Measurements from ENCODE around the gene LPGAT1. TPM values are rescaled to one million over a fixed set of nuclear protein-coding genes. Genes with fewer than 3 reads are reported as not detected.

LPGAT1 gene
- total and polyA plus RNA-seq, 2 donors (not counting 3 experiments of a cell fraction or from before 2014, with no cell fraction given) = 6.1 to 46.0 TPM

DNA sequence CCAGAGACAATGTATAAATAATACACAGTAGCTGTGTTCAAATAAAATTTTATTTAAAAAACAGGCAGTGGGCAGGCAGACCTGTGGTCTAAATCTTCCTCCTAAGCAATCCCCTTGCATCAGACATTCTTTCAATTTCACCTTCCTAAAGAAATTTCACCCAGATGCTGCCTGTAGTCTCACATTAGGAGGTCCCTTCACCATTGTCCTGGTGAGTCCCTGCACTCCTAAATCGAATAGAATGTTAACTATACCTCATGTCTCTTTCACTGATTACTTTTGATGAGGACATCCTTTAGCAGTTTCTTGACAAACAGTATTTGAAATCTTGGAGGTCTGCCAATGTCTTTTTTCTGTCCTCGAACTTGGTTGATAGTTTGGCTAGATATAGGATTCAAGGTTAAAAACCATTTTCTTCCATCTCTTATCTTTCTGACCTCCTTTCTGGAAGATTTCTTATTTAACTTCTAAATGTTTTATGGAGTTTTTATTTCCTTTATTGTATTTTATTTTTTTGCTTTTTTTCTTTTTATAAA, 77.5 kb downstream of the LPGAT1 start:
- dilution Hi-C loops (cut with MboI; ENCODE audit: extremely low pct_ligation_motif_present, low sequenced_read_pairs) (no loop called here), intact Hi-C loops (cut with micrococcal nuclease) (no loop called here)
- H3K4me3 ChIP-seq (replicated peaks in 1 of 3; ENCODE audit: insufficient read depth in 1 of 3, low read depth in 1 of 3, low read length in 3 of 3) = no peak overlapping the region
- no peak for TF ChIP-seq JUN (IDR thresholded peaks at IDR 0.05; ENCODE audit: borderline replicate concordance, insufficient read depth, insufficient read length, low read depth)
- no peak for TF ChIP-seq EZH2 (IDR thresholded peaks at IDR 0.05; ENCODE audit: borderline replicate concordance, low read depth, low read length, severe bottlenecking)
- TF ChIP-seq, protein P1, sequence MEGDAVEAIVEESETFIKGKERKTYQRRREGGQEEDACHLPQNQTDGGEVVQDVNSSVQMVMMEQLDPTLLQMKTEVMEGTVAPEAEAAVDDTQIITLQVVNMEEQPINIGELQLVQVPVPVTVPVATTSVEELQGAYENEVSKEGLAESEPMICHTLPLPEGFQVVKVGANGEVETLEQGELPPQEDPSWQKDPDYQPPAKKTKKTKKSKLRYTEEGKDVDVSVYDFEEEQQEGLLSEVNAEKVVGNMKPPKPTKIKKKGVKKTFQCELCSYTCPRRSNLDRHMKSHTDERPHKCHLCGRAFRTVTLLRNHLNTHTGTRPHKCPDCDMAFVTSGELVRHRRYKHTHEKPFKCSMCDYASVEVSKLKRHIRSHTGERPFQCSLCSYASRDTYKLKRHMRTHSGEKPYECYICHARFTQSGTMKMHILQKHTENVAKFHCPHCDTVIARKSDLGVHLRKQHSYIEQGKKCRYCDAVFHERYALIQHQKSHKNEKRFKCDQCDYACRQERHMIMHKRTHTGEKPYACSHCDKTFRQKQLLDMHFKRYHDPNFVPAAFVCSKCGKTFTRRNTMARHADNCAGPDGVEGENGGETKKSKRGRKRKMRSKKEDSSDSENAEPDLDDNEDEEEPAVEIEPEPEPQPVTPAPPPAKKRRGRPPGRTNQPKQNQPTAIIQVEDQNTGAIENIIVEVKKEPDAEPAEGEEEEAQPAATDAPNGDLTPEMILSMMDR (IDR thresholded peaks at IDR 0.05; ENCODE audit: extremely low read depth in 1 of 2, insufficient read depth in 1 of 2, low read depth in 1 of 2, low read length in 2 of 2) = no peak
- TF ChIP-seq MYC (IDR thresholded peaks at IDR 0.05; ENCODE audit: low read depth, low read length) = no peak
- TF ChIP-seq POLR2A (IDR thresholded peaks at IDR 0.05; ENCODE audit: low read depth, low read length) = no peak
- no peak for TF ChIP-seq POLR2AphosphoS5 (IDR thresholded peaks at IDR 0.05; ENCODE audit: insufficient read depth, low read depth, low read length)
- no peak for TF ChIP-seq FOS (IDR thresholded peaks at IDR 0.05; ENCODE audit: borderline replicate concordance, insufficient read depth, low read length)
- no peak for TF ChIP-seq GATA2 (IDR thresholded peaks at IDR 0.05; ENCODE audit: insufficient read depth, insufficient read length, low read depth, low read length)
- TF ChIP-seq, protein P2, sequence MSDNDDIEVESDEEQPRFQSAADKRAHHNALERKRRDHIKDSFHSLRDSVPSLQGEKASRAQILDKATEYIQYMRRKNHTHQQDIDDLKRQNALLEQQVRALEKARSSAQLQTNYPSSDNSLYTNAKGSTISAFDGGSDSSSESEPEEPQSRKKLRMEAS (IDR thresholded peaks at IDR 0.05; ENCODE audit: insufficient read depth, insufficient read length) = no peak
- no peak overlapping the region for H3K27ac ChIP-seq (ENCODE audit: insufficient read depth, low read depth, low read length)
- no peak overlapping the region for H3K4me2 ChIP-seq (ENCODE audit: insufficient read depth, low read length)
- no peaks in the 10 kb centered on the region for H4K20me1 ChIP-seq (replicated peaks; ENCODE audit: control insufficient read depth, extremely low read depth, insufficient read depth, low read length)
- BruUV-seq (replicated peaks) = no TSS peak
- H3K9ac ChIP-seq (replicated peaks; ENCODE audit: extremely low read depth, insufficient read depth, low read length) = no peak overlapping the region
- POLR2A ChIA-PET = no interaction called here
- no peaks in the 10 kb centered on the region for H3K27me3 ChIP-seq (ENCODE audit: control insufficient read depth in 2 of 2, insufficient read depth in 2 of 2, low read length in 2 of 2)
- CTCF ChIA-PET = interaction anchor here (1.0 to 1.3 kb wide), 2 partner anchors 9 to 11 kb away, joined by 3 read pairs; no protein-coding TSS in a partner anchor
- no peaks in the 10 kb centered on the region for H3K9me3 ChIP-seq (replicated peaks; ENCODE audit: control insufficient read depth, insufficient read depth, low read length)
- FAIRE-seq = no peak
- no peak for DNase-seq (ENCODE audit: low read depth, low spot score)
- H3K9me1 ChIP-seq (replicated peaks; ENCODE audit: control insufficient read depth, extremely low read depth, insufficient read depth, low read length) = no peaks in the 10 kb centered on the region
- no peaks in the 10 kb centered on the region for H3K79me2 ChIP-seq (ENCODE audit: control insufficient read depth, insufficient read depth, low read length)
- no peak overlapping the region for H2AFZ ChIP-seq (ENCODE audit: low read depth, low read length)
- no peaks in the 10 kb centered on the region for H3K4me1 ChIP-seq (ENCODE audit: control insufficient read depth, extremely low read depth, insufficient read depth, low read length)
- H3K36me3 ChIP-seq (ENCODE audit: control insufficient read depth in 2 of 2, extremely low read depth in 1 of 2, insufficient read depth in 2 of 2, low read length in 2 of 2) = peaks cover 0 to 2% of the 10 kb centered on the region in 2 experiments
